Progenitor cell of endocrine pancreas (in vitro differentiated cells): ENCODE measurements around the gene NQO1. TPM values are rescaled to one million over a fixed set of nuclear protein-coding genes. Genes with fewer than 3 reads are reported as not detected.
A peak's percentile ranks its signal among the peaks of the same experiment; 100 is the strongest.

ENCODE experiments used
- DNase-seq: peaks from one replicate; pipeline ENCODE4 v3.0.0; 2021; ENCODE audit warnings: low spot score; ENCODE audit not compliant: unreplicated experiment
- H3K27ac Mint-ChIP-seq: 2 replicates; pipeline ENCODE4 v1.8.0; 2021; ENCODE audit warnings: mild to moderate bottlenecking, moderate library complexity, mixed read lengths
- H3K27me3 Mint-ChIP-seq: 2 replicates; pipeline ENCODE4 v1.8.0; 2021; ENCODE audit warnings: mixed read lengths
- H3K36me3 Mint-ChIP-seq: 2 replicates; pipeline ENCODE4 v1.8.0; 2022; ENCODE audit warnings: mixed read lengths; ENCODE audit not compliant: insufficient read depth
- H3K4me1 Mint-ChIP-seq: 2 replicates; pipeline ENCODE4 v1.8.0; 2021; ENCODE audit warnings: low read depth, mixed read lengths
- H3K4me3 Mint-ChIP-seq: 2 replicates; pipeline ENCODE4 v1.8.0; 2021; ENCODE audit warnings: low read depth, mild to moderate bottlenecking, moderate library complexity, mixed read lengths
- H3K9me3 Mint-ChIP-seq: 2 replicates; pipeline ENCODE4 v1.8.0; 2021; ENCODE audit warnings: low read depth, mixed read lengths
- CTCF ChIP-seq: fragments of 200-600 bp; sonication (generic); IDR thresholded peaks from one replicate; pipeline ENCODE4 v1.5.0; 2021; ENCODE audit warnings: antibody characterized with exemption, mild to moderate bottlenecking; ENCODE audit not compliant: unreplicated experiment
- long read RNA-seq: library from polyadenylated mRNA; unstranded; transcript quantifications from one replicate; pipeline ENCODE4 v2.0.0, GENCODE V29; 2020
- total RNA-seq: library from RNA; stranded (reverse); gene quantifications from 2 replicates; pipeline ENCODE4 v1.2.1, GENCODE V29; 2021

Gene NQO1
- 175 and 183 TPM in 2 replicates for total RNA-seq
- long read RNA-seq, transcript NQO1-202 (5 exons, 1,105 nt), result minor isoform, 57 of 610 reads
- long read RNA-seq, transcript NQO1-204 (4 exons, 924 nt), result minor isoform, 10 of 610 reads
- long read RNA-seq, transcript NQO1-203 (5 exons, 2,527 nt), result minor isoform, 13 of 610 reads
- long read RNA-seq, transcript NQO1-201 (6 exons, 2,912 nt), result major isoform, 499 of 610 reads
- long read RNA-seq, partial matches to known transcripts, result 8 of 610 reads
- long read RNA-seq, other reads (novel, unspliced or antisense), result 22 of 610 reads

- peak within 1 kb of the TSS; percentile 85 for H3K4me3 Mint-ChIP-seq
- peaks cover 7% of the 10 kb centered on the region for H3K36me3 Mint-ChIP-seq
These were observed at the start of gene NQO1 for GRCh38 chr16:69726313-69727060. Gene NQO1 (minus strand): TSS chr16:69726560. CDS start chr16:69726439, 121 bp downstream.

GRCh38 chr16:69775563-69775962 lies 49.2 kb upstream of the NQO1 start:
- TF ChIP-seq CTCF, result no peak
- no peak overlapping the region for H3K27ac Mint-ChIP-seq

More at GRCh38 chr16:69726313-69727060, at the start of gene NQO1:
- no peak for TF ChIP-seq CTCF
- H3K4me1 Mint-ChIP-seq, result peaks cover 49% of the 10 kb centered on the region
- peak; percentile 90 for DNase-seq
- no peaks in the 10 kb centered on the region for H3K9me3 Mint-ChIP-seq
- peak within 1 kb of the TSS; percentile 100 for H3K27ac Mint-ChIP-seq
- H3K27me3 Mint-ChIP-seq, result no peaks in the 10 kb centered on the region

GRCh38 chr16:69773260-69773947 lies 47.0 kb upstream of the NQO1 start:
- peak overlapping the region; percentile 62 for H3K27ac Mint-ChIP-seq
- H3K9me3 Mint-ChIP-seq, result no peaks in the 10 kb centered on the region
- no peak overlapping the region for H3K4me3 Mint-ChIP-seq
- DNase-seq, result no peak
- H3K27me3 Mint-ChIP-seq, result no peaks in the 10 kb centered on the region
- peaks cover 3% of the 10 kb centered on the region for H3K36me3 Mint-ChIP-seq
- H3K4me1 Mint-ChIP-seq, result peaks cover 11% of the 10 kb centered on the region
- no peak for TF ChIP-seq CTCF

More at GRCh38 chr16:69775563-69775962, 49.2 kb upstream of the NQO1 start:
- peaks cover 3% of the 10 kb centered on the region for H3K36me3 Mint-ChIP-seq
- peaks cover 10% of the 10 kb centered on the region for H3K4me1 Mint-ChIP-seq
- H3K27me3 Mint-ChIP-seq, result no peaks in the 10 kb centered on the region
- no peak for DNase-seq
- H3K9me3 Mint-ChIP-seq, result no peaks in the 10 kb centered on the region
- no peak overlapping the region for H3K4me3 Mint-ChIP-seq

- no peak overlapping the region for H3K27ac Mint-ChIP-seq
- no peak for TF ChIP-seq CTCF
These were observed 45.2 kb upstream of the NQO1 start for GRCh38 chr16:69771651-69771967.

GRCh38 chr16:69769404-69769803 lies 43.0 kb upstream of the NQO1 start:
- Mint-ChIP-seq H3K4me1 (peaks cover 11% of the 10 kb centered on the region), H3K36me3 (peaks cover 4% of the 10 kb centered on the region), H3K9me3 (no peaks in the 10 kb centered on the region), H3K27ac (no peak overlapping the region), H3K4me3 (no peak overlapping the region), H3K27me3 (no peaks in the 10 kb centered on the region)
- no peak for DNase-seq
- no peak for TF ChIP-seq CTCF

More at GRCh38 chr16:69771651-69771967, 45.2 kb upstream of the NQO1 start:
- Mint-ChIP-seq H3K4me3 (no peak overlapping the region), H3K36me3 (no peaks in the 10 kb centered on the region), H3K4me1 (peaks cover 11% of the 10 kb centered on the region), H3K9me3 (no peaks in the 10 kb centered on the region), H3K27me3 (no peaks in the 10 kb centered on the region)
- DNase-seq, result no peak
